UCSD-AML1 (cell line): ENCODE results near the gene TTLL5.

Experiments
- DNase-seq: peaks from one replicate; lab custom pipeline; 2025; ENCODE audit not compliant: unreplicated experiment; lab: John Stamatoyannopoulos, UW

TTLL5 gene

DNA sequence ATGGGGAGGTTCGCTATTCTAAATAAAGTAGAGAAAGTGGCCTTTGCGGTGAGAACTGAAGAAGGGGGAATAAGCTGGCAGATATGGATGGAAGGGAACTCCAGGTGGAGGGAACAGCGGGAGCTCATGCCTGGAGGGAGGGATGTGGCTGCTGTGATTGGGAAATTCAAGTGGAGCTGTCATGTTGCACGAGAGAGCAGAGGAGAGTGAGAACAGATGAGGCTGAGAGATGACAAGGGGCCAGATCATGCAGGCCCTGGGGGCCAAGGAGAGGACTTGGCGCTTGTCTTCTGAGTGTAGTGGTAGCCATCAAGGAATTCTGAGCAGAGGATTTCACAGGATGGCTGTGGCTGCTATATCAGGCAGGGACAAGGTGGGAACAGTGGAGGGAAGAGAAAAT, 285.7 kb downstream of the TTLL5 start:
- no peak for DNase-seq

DNA sequence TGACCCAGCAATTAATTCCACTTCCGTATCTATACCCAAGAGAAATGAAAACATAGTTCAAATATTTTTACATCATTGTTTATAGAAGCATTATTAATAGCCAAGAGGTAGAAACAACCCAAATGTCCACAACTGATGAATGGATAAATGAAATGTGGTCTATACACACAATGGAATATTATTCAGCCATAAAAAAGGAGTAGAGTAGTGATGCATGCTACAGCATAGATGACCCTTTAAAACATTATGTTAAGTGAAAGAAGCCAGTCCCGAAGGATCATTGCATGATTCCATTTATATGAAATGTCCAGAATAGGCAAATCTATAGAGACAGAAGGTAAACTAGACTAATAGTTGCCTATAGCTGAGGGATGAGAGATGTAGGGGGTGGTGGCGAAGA, 291.4 kb downstream of the TTLL5 start:
- no peak for DNase-seq

DNA sequence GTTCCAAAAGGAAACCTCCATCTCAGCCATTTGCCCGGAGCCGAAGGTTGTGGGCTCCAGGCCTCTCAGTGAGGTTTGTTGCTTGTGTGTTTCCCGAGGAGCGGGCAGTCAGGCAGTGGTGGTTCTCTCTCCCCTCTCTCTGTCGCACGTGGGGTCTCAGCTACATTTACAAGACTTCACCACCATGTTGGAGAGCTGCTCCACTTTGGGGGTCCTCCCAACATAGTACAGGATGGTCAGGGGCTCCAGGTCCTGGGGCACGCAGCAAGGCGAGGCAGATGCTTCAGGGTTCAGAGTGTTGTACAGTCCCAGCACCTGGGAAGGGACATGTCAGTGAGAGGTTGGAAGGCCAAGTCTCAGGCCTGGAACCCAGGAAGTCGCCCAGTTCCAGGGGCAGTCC, 298.0 kb downstream of the TTLL5 start:
- DNase-seq: no peak

DNA sequence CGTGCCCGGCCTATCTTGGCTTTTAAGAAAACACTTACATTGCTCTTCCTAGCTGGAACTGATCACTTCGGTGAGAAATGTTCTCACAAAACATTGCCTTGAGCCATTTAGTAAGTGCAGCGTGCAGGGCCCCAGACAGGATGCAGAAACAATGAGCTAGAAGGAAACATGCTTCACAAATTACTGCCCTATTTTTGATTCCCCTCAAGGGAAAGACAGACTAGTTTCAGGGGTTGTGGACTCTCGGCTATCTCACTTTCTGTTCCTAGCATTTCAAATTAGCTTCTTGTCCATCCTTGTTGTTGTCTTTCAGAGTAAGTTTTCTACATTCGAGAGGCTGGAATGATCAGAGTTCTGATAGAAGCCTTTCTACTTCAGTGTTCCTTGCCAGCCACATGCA, 299.2 kb downstream of the TTLL5 start:
- DNase-seq: no peak

DNA sequence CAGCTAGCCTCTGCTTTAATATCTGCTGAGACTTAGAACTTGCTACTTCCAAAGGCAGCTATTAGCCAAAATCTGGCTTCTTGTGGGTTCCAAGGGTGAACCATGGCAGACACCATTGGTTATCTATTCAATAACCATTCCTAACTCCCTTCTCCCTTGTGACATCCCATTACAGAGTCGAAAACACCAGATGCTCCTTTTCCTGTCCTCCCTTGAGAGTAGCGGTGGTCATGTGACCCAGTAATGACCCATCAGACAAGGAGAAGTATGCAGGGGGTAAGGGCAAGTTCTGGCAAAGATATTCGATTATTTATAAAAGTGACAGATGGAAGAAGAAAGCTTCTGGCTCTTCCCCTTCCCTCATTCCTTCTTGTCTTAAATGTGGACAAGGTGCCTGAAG, 300.6 kb downstream of the TTLL5 start:
- no peak for DNase-seq

DNA sequence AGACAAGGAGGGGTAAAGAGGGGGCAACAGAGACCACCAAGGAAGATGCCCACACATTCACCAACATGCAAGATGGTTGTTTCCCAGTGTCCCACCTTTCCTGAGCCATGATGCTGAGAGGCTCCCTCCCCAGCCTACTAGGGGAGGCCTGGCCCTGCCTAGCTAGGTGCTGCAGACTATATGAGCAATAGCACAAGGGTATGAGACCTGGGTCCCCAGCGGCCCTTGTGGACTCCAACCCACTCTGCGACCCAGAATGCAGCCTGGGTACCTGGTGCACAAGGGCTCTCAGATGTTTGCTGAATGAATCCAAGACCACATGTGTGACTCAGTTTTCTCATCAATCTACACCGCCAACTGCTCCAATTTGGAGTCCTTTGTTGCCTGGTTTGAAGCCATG, 306.8 kb downstream of the TTLL5 start:
- no peak for DNase-seq

DNA sequence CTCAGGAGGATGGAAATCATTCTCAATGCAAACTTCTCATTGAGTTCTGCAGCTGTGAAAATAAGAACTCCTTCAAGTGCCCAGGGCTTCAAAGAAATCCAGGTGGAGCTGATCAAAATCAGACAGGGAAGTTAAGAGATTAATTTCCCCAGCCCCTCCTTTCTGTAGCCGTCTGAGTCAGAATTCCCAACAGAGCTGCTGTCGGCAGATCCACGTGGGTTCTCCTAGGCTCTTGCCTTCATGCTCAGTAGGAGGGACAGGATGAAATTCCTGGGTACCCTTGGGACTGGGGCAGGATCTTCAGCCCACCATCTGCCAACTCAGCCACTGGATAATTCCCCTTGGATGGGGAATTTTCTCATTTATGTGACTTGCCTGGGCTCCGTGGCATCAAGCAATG, 307.4 kb downstream of the TTLL5 start:
- DNase-seq: no peak

DNA sequence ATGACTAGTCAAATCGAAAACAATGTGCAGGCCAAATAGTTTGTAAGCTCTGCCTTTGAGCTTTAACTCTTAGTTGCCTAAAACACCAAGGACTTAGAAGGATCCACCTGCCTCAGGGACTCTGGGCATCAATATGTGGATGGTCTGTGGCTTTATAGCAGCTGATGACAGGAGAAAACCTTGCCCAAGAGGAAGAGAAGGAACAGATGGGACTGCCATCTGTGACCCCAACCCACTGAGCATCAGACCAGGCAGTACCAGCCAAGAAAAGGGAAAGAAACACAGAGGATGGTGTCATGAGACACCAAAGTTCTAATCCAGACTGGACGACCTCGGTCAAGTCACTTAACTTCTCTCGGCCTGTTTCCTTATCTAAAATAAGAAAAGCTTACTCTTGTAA, 308.1 kb downstream of the TTLL5 start:
- DNase-seq: no peak

DNA sequence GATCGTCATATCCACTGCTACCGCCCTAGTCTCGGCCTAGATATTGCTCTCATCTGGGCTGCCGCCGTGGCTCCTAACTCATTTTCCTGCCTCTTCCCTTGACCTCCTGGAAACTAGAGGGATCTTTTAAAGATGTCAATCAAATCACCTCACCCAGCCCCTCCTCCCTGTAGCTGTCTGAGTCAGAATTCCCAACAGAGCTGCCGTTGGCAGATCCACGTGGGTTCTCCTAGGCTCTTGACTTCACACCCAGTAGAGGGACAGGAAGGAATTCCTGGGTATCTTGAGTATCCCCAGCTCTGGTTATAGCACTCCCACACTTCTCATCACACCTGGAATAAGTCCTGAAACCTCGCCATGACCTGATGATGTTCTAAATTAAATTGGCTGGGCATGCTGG, 308.8 kb downstream of the TTLL5 start:
- no peak for DNase-seq

DNA sequence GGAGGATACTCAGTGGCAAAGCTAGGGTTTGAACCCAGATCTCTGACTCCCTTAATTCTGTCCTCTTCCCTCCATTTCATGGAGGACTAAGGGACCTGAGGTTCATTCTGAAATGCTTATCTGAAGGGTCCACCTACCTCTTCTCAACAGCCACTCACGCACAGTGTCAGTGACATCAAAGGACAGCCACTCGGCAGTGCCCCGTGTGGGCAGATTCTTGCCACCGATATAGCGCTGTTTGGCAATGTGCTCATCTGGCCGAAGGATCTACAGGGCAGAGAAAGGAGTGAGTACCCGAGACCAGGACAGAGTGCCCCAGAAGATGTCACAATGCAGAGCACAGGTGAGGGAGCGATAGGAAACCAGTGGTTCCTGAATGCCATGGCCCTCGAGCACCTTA, 309.9 kb downstream of the TTLL5 start:
- DNase-seq: no peak

DNA sequence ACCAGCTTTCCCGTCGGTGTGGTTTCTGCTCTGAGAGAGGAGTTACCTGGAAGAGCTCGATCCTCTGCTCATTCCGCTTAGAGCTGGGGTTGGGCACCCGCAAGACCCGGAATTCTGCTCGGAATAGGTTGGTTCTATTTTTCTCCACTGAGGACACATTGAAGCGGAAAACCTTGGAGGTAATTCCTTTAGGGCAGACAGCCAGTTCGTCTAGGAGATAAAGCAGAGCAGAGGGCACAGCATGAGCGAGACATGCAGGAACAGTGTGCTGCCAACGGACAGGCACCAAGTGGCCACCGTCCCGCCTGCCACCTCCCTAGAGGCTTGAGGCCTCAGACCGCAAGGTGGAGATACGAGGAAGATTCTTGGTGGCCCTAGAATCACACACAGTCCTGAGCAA, 310.5 kb downstream of the TTLL5 start:
- DNase-seq: no peak

DNA sequence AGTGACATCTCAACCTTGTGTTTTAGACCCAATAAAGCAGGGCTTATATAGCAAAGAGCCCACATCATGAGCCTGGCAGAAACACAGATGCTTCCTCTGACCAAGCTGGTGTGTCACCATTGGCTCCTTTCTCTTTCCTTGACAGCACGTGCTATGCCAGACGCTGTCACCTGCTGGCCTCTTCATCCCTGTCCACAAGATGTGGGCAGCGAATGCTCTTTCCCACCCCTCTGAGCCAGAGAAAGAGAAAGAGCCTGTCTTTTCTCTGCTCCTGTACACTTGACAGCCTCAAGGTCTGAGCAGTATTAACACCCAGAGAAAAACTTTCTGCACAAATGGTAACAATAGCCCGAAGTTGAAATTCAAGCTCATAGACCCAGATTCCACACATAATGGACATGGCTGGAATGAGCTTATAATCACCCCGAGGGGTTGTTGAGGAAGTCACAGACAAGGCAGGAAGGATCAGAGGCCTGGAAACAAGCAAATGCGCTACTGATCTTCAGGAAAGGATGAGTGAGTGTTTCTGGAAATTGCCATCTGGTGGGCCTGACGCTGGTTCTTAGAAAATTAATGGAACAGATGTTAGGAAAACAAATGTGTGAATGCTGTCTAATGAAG, 311.9 kb downstream of the TTLL5 start:
- DNase-seq: no peak

DNA sequence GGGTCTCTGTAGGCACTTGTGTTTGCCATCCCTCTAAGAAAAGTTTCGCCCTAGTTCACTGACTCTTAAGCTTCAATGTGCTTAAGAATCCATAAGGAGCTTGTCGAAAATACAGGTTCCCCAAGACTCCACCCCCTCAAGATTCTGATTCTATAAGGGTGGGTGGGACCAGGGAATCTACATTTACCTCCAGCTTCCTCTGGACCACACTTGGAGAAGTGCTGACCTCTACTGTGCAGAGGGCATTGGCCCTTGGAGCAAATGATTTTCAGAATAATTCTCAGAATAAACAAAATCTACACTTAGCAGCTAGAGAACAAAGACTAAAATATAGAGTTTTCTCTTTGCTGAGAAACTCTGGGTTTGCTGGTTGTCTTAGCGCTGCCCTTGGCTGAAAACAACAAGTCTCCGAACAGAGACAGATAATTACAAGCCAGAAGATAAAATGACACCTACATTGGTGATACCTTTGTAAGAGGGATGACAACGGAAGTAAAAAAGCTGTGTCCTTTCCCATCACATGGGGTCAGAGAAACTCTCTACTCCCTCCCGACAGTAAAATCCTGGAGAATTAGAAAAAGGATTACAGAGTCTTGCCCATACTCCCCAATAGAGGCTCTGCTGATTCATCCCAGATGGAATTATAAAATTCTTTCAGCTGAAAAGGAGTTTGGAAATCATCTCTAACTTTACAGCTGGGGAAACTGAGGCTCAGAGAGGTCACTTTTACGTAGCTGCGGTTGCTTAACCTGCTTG, 316.0 kb downstream of the TTLL5 start:
- no peak for DNase-seq

DNA sequence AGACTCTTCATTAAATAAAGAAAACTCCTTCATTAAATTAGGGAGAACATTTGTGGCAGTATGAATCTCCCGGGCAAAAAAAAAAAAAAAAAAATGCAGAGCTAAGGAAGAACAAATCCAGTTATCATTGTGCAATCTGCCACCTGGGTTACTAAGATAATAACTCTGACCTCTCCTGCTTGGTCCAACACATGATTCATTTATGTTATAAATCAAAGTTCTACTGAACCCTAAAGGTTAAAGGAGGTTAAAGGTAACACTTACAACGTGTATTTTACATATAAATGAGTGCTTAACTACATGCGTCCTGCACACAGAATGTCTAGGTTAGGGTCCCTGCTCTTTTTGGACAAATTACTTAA, 316.5 kb downstream of the TTLL5 start:
- DNase-seq: no peak

DNA sequence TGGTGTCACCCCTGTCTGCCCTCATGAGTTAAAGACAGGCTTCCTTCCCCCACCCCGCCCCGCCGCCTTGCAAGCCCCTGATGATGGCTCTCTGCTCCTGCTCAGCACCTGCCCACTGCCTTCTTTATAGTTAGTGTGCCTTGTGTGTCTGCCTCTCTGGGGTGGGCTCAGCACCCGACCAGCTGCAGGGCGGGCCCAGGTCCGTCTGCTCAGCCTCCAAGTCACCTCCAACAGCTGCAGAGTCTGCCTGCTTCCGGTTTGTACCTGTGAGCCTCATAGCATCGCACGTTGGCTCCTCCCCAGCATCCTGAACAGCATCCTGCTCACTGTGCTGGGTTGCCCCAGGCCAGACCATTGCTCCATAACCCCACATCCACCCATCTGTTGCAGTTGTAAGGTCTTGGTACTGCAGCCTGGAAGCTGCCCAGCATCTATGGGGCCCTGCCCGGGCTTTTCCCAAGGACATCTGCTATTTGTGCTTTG, 317.2 kb downstream of the TTLL5 start:
- DNase-seq: no peak

DNA sequence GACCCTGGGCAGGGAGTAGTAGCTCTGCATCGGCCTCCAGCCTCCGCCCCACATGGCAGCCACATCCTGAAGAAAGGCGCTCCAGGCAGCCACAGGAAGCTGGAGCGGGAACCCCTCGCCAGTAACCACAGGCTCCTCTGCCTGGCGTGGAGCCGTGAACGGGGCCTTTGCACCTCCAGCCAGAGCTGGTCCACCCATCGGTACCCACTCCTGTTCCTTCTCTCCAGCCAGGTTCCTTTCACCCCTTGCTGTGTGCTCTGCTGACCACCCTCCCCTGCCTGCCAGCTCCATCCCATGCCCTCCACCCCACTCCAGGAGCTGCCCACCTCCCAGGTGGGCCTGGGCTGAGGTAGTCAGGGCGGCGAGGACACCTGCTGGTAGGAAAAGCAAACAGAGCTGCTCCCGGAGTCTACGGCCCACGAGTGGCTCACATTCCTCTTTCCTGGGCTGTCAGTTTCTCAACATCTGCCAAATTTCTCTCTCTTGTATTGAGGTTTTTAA, 318.1 kb downstream of the TTLL5 start:
- peak; percentile 63 for DNase-seq

DNA sequence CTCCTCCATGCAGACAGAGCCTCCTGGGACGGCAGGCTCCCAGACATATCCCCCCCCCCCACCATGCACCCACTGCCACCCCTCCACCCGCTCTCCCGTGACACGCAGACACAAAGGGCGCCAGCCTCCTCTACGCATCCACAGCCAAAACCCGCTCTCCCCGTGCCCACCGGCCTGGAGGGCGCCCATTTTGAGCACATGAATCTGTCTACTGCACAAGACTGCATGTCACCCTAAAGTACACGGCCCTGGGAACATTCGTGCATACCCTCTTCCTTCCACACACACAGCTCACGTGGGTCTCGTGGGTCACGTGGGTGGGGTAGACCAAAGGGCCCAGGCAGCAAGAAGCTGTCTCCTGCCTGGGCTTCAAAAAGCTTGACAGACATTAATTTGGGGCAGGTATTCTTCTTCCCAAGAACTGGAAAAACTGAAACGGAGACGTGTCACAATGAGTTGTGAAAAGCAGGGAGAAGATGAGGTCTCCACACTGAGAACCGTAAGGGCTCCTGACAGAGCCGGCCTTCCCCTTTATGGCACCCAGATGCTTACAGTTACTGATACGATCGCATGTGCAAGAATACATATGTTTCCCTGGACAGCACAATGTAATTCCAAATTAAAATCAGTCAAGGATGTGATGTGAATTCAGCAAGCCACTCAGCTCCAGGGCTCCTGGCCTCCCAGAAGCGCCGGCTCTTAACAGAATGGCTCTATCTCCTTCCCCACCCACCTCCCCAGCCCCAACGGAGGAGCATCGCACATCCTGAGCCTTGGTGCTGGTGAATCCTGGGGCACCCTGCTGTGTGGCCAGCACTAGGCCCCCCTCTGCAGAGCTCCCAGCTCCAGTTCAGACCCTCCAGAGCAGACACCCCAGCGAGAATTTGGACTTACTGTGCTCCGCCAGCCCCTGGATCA, 318.9 kb downstream of the TTLL5 start:
- DNase-seq: no peak

DNA sequence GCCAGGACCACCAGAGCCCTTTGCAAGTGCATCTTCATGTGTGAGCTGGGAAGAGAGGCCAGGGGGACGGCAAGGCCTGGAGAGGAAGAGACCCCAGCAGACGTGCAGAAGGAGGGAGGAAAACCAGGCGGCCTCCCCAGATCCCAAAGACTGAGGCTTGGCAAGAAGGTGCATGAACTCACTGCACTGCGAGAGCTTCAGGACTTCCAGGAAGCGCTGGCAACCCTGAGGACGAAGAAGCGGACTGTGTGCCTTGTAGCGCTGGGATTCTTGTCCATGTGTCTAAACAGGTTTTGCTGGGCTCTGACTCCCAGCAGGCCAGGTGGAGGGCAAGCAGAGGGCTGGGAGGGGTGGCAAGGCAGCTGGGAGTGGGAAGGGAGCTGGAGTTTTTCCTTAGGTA, 319.8 kb downstream of the TTLL5 start:
- DNase-seq: no peak

DNA sequence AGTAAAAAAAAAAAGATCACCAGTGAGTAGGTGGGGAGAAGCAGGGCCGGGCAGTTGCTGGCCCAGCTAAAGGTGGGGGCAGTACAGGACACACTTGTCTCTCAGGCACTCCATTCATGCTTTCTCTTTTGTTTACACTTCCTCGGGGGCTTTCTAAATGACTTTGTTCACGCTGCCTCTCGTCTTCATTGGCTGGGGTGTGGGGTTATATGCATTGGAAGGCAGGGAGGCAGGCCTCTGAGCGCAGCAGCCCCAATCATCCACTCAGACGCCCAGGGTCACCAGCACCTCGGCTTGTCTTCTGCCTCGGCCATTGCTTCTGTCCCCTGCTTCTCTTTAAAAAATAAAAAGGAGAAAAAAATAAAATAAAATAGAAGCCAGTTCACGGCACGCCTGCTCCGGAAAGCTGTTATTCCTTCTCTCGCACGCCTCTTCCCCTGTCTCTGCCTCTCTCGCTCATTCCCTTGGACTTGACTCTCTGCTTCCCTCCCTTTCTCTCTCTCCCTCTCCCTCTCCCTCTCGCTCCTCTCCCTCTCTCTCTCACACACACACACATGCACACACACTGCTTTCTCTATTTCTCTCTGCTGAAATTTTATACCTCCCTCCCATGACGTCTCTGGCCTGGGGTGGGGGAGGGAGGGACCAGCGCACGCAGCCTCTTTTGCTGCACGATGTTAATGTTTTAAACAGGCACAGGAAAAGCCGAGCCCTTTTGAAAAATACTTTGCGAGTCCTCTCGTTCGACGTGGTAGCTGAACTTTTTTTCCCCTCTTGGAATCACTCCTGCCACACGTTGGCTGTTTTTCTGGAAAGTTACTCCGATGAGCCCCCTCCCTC, 320.6 kb downstream of the TTLL5 start, which contains the start of gene TGFB3:
Gene TGFB3, minus strand, starts transcription at position 570 of the 840 bp plus-strand sequence. CDS start 1,102 bp downstream, outside the sequence.
- peak; percentile 54 for DNase-seq

DNA sequence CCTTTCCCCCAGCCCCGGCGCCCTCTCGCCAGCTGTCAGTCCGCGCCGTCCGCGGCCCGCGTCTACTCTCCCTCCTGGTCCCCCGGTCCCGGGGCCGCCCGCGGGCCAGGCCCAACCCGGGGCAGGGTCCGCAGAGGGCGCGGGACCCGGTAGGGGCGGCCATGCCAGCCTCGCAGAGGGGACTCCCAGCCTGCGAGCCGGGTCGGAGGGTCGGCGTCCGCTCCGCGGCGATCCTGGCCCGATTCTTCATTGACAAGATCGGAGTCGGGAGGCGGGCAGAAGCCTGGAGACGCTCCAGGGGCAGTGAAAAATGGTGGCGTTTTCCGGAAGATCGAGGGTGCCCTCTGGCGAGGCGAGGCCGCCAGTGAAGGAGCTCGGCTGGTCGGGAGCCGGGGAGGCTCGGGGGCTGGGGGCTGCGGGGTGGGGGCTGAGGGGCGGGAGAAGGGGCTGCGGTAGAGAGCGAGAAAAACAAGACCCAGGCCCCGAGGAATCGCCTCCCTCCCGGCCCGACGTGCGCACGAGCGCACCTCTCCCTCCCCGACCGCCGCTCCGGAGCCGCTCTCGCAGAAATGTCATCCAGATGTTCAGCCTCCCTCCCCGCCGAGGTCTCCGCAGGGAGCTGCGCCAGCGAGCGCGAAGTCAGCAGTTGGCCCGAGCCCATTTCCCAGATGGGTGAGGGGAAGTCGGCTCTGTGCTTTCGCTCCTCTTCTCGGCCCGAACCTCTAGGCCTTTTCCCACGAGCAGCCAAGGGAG, 321.4 kb downstream of the TTLL5 start:
- peak; percentile 75 for DNase-seq
